Astrocyte (in vitro differentiated cells and primary cell): ENCODE data around the gene THRA. TPM values are rescaled to one million over a fixed set of nuclear protein-coding genes. Genes with fewer than 3 reads are reported as not detected.

Experiments used
- DNase-seq: peaks from one replicate; pipeline ENCODE4 v3.0.0-alpha.2; 2010; ENCODE audit warnings: low read depth
- FAIRE-seq: peaks from 2 replicates; lab custom pipeline; 2011; peaks lifted over from hg19 to GRCh38; lab: Jason Lieb, UNC
- H2AFZ ChIP-seq: 2 replicates; pipeline ENCODE4 v1.6.0; 2012; ENCODE audit warnings: low read depth, low read length, inconsistent platforms
- H3K27ac ChIP-seq: 2 replicates; pipeline ENCODE4 v1.5.1; 2011; ENCODE audit warnings: low read depth, low read length, inconsistent platforms
- H3K27me3 ChIP-seq: 2 replicates; pipeline ENCODE4 v1.6.0; 2011; ENCODE audit warnings: low read length, inconsistent platforms; ENCODE audit not compliant: insufficient read depth
- H3K36me3 ChIP-seq: 2 replicates; pipeline ENCODE4 v1.5.1; 2011; ENCODE audit warnings: low read length, inconsistent platforms; ENCODE audit not compliant: insufficient read depth
- H3K4me1 ChIP-seq: 2 replicates; pipeline ENCODE4 v1.5.1; 2011; ENCODE audit warnings: low read length, inconsistent platforms; ENCODE audit not compliant: insufficient read depth
- H3K4me2 ChIP-seq: 2 replicates; pipeline ENCODE4 v1.6.0; 2012; ENCODE audit warnings: low read length, inconsistent platforms
- H3K4me3 ChIP-seq: 2 replicates; pipeline ENCODE4 v1.5.1; 2011; ENCODE audit warnings: low read depth, mild to moderate bottlenecking, low read length, inconsistent platforms; ENCODE audit not compliant: insufficient read depth
- H3K79me2 ChIP-seq: 2 replicates; pipeline ENCODE4 v1.6.0; 2012; ENCODE audit warnings: mild to moderate bottlenecking, low read length, inconsistent platforms; ENCODE audit not compliant: insufficient read depth
- H3K9ac ChIP-seq: 2 replicates; pipeline ENCODE4 v1.6.0; 2012; ENCODE audit warnings: mild to moderate bottlenecking, low read length, inconsistent platforms
- H3K9me3 ChIP-seq: 2 replicates; pipeline ENCODE4 v1.5.1; 2012; ENCODE audit warnings: low read depth, mild to moderate bottlenecking, low read length, inconsistent platforms; ENCODE audit not compliant: insufficient read depth
- H4K20me1 ChIP-seq: 2 replicates; pipeline ENCODE4 v1.6.0; 2012; ENCODE audit warnings: low read length, inconsistent platforms; ENCODE audit not compliant: insufficient read depth
- H3K27ac Mint-ChIP-seq: one replicate; pipeline ENCODE4 v1.8.0; 2021; ENCODE audit warnings: mild to moderate bottlenecking, mixed read lengths; ENCODE audit not compliant: unreplicated experiment
- H3K27me3 Mint-ChIP-seq: one replicate; pipeline ENCODE4 v1.8.0; 2021; ENCODE audit warnings: low read depth, mixed read lengths; ENCODE audit not compliant: unreplicated experiment
- H3K36me3 Mint-ChIP-seq: one replicate; pipeline ENCODE4 v1.8.0; 2021; ENCODE audit warnings: low read depth, mixed read lengths; ENCODE audit not compliant: unreplicated experiment
- H3K4me1 Mint-ChIP-seq: one replicate; pipeline ENCODE4 v1.8.0; 2021; ENCODE audit warnings: low read depth, mixed read lengths; ENCODE audit not compliant: unreplicated experiment
- H3K4me3 Mint-ChIP-seq: one replicate; pipeline ENCODE4 v1.8.0; 2021; ENCODE audit warnings: mild to moderate bottlenecking, moderate library complexity, mixed read lengths; ENCODE audit not compliant: unreplicated experiment
- H3K9me3 Mint-ChIP-seq: one replicate; pipeline ENCODE4 v1.8.0; 2021; ENCODE audit warnings: mild to moderate bottlenecking, mixed read lengths; ENCODE audit not compliant: unreplicated experiment
- CTCF ChIP-seq: IDR thresholded peaks from 2 replicates; pipeline ENCODE4 v1.5.1; 2011; ENCODE audit warnings: low read depth, mild to moderate bottlenecking, inconsistent platforms, low read length, moderate library complexity; ENCODE audit not compliant: insufficient read depth
- EZH2 ChIP-seq: IDR thresholded peaks from 2 replicates; pipeline ENCODE4 v1.6.1; 2012; ENCODE audit warnings: mild to moderate bottlenecking, low read length, inconsistent platforms; ENCODE audit not compliant: insufficient read depth
- total RNA-seq: library from RNA; stranded (reverse); gene quantifications from 2 replicates; pipeline ENCODE4 v1.2.1, GENCODE V29; 2021

The THRA gene
- total RNA-seq, 1 donor from 2014 or later: 16.7 TPM

GRCh38 chr17:40072735-40073346 is 10.1 kb downstream of the THRA start:
- Histone ChIP-seq H3K79me2 (peaks cover 21% of the 10 kb centered on the region), H4K20me1 (peaks cover 33% of the 10 kb centered on the region), H3K36me3 (no peaks in the 10 kb centered on the region), H3K9me3 (no peaks in the 10 kb centered on the region), H3K4me1 (peaks cover 51% of the 10 kb centered on the region), H2AFZ (no peak overlapping the region), H3K27me3 (no peaks in the 10 kb centered on the region), H3K4me3 (no peak overlapping the region), H3K27ac (no peak overlapping the region), H3K9ac (no peak overlapping the region), H3K4me2 (peak overlapping the region; percentile 38)
- TF ChIP-seq CTCF (no peak), EZH2 (no peak)
- H3K9me3 Mint-ChIP-seq: peaks cover 1% of the 10 kb centered on the region
- H3K27me3 Mint-ChIP-seq: peaks cover 2% of the 10 kb centered on the region
- peaks cover 4% of the 10 kb centered on the region for H3K36me3 Mint-ChIP-seq
- no peak overlapping the region for H3K27ac Mint-ChIP-seq
- DNase-seq: no peak
- no peak for FAIRE-seq
- peaks cover 47% of the 10 kb centered on the region for H3K4me1 Mint-ChIP-seq
- H3K4me3 Mint-ChIP-seq: no peak overlapping the region

- H3K27ac Mint-ChIP-seq: no peak overlapping the region
Observed at GRCh38 chr17:40073454-40074174, 10.8 kb downstream of the THRA start.

GRCh38 chr17:40074175-40074512 is 11.4 kb downstream of the THRA start:
- DNase-seq: no peak
- Histone ChIP-seq H3K27ac (no peak overlapping the region), H3K9ac (no peak overlapping the region), H2AFZ (no peak overlapping the region), H3K4me2 (no peak overlapping the region), H4K20me1 (peaks cover 33% of the 10 kb centered on the region), H3K79me2 (peaks cover 13% of the 10 kb centered on the region), H3K9me3 (no peaks in the 10 kb centered on the region), H3K36me3 (no peaks in the 10 kb centered on the region), H3K4me3 (no peak overlapping the region), H3K27me3 (no peaks in the 10 kb centered on the region), H3K4me1 (peaks cover 39% of the 10 kb centered on the region)
- no peak for TF ChIP-seq CTCF
- TF ChIP-seq EZH2: no peak
- peaks cover 36% of the 10 kb centered on the region for H3K4me1 Mint-ChIP-seq
- H3K27me3 Mint-ChIP-seq: no peaks in the 10 kb centered on the region
- no peak overlapping the region for H3K4me3 Mint-ChIP-seq
- H3K27ac Mint-ChIP-seq: no peak overlapping the region
- peaks cover 7% of the 10 kb centered on the region for H3K36me3 Mint-ChIP-seq
- peaks cover 1% of the 10 kb centered on the region for H3K9me3 Mint-ChIP-seq
- no peak for FAIRE-seq

More at GRCh38 chr17:40073454-40074174, 10.8 kb downstream of the THRA start:
- H4K20me1 ChIP-seq: peaks cover 33% of the 10 kb centered on the region
- no peaks in the 10 kb centered on the region for H3K27me3 ChIP-seq
- peaks cover 14% of the 10 kb centered on the region for H3K79me2 ChIP-seq
- H3K4me1 ChIP-seq: peaks cover 44% of the 10 kb centered on the region
- TF ChIP-seq EZH2: no peak
- Mint-ChIP-seq H3K4me3 (no peak overlapping the region), H3K36me3 (peaks cover 5% of the 10 kb centered on the region), H3K9me3 (peaks cover 1% of the 10 kb centered on the region), H3K4me1 (peaks cover 40% of the 10 kb centered on the region), H3K27me3 (no peaks in the 10 kb centered on the region)
- no peak overlapping the region for H2AFZ ChIP-seq
- DNase-seq (no peak), FAIRE-seq (no peak)
- no peak overlapping the region for H3K4me3 ChIP-seq
- H3K9me3 ChIP-seq: no peaks in the 10 kb centered on the region
- H3K4me2 ChIP-seq: no peak overlapping the region
- H3K27ac ChIP-seq: no peak overlapping the region
- H3K9ac ChIP-seq: no peak overlapping the region
- H3K36me3 ChIP-seq: no peaks in the 10 kb centered on the region
